A673 (cell line): ENCODE measurements around the gene ADAMTS2. TPM values are rescaled to one million over a fixed set of nuclear protein-coding genes. Genes with fewer than 3 reads are reported as not detected.

Experiments used
- BruUV-seq: library from RNA; stranded (reverse); fragments of 400-500 nt; replicated peaks from 2 replicates; lab custom pipeline; 2021; lab: Mats Ljungman, UMichigan
- CTCF ChIA-PET: fragments of 300-600 bp; sonication (Branson Sonifier 250); formaldehyde crosslinking; loops from one replicate; lab custom pipeline; 2022; ENCODE audit warnings: antibody characterized with exemption; lab: Charles Lee
- POLR2A ChIA-PET: fragments of 300-600 bp; sonication (Branson Sonifier 250); formaldehyde crosslinking; loops from one replicate; lab custom pipeline; 2022; ENCODE audit warnings: antibody characterized with exemption; ENCODE audit not compliant: low non-redundant PET; lab: Charles Lee
- DNase-seq: peaks from one replicate; pipeline ENCODE4 v3.0.0-alpha.2; 2015; ENCODE audit warnings: low spot score
- H3K27ac ChIP-seq: fragments of 200-600 bp; sonication (generic); 2 replicates; pipeline ENCODE4 v1.5.1; 2016; ENCODE audit warnings: mixed run types, low read depth, mild to moderate bottlenecking, mixed read lengths, antibody characterized with exemption, low read length; ENCODE audit not compliant: poor library complexity, severe bottlenecking
- H3K27me3 ChIP-seq: fragments of 200-600 bp; sonication (generic); replicated peaks from 2 replicates; pipeline ENCODE4 v1.6.1; 2017; ENCODE audit warnings: mixed run types, low read depth, mild to moderate bottlenecking, mixed read lengths, antibody characterized with exemption, low read length; ENCODE audit not compliant: insufficient read depth, poor library complexity
- H3K36me3 ChIP-seq: fragments of 200-600 bp; sonication (generic); 2 replicates; pipeline ENCODE4 v1.6.1; 2016; ENCODE audit warnings: mixed run types, mild to moderate bottlenecking, mixed read lengths, antibody characterized with exemption, low read length; ENCODE audit not compliant: insufficient read depth, poor library complexity, severe bottlenecking
- H3K4me1 ChIP-seq: fragments of 200-600 bp; sonication (generic); 2 replicates; pipeline ENCODE4 v1.6.1; 2017; ENCODE audit warnings: mixed run types, mild to moderate bottlenecking, mixed read lengths, antibody characterized with exemption, low read length; ENCODE audit not compliant: insufficient read depth, poor library complexity, severe bottlenecking
- H3K4me3 ChIP-seq: fragments of 200-600 bp; sonication (generic); 2 replicates; pipeline ENCODE4 v1.5.1; 2016; ENCODE audit warnings: low read depth, mixed run types, mild to moderate bottlenecking, mixed read lengths, low read length; ENCODE audit not compliant: poor library complexity, severe bottlenecking
- H3K9me3 ChIP-seq: fragments of 200-600 bp; sonication (generic); 2 replicates; pipeline ENCODE4 v1.6.1; 2016; ENCODE audit warnings: mixed run types, low read depth, mild to moderate bottlenecking, mixed read lengths, antibody characterized with exemption, low read length; ENCODE audit not compliant: poor library complexity, severe bottlenecking
- CTCF ChIP-seq: fragments of 300-800, 200-600 bp; sonication (generic); conservative IDR thresholded peaks from 2 replicates; pipeline ENCODE4 v1.5.1; 2017; ENCODE audit warnings: low read depth, mild to moderate bottlenecking, antibody characterized with exemption, low read length, moderate library complexity, mixed read lengths
- EZH2 ChIP-seq: fragments of 200-600 bp; sonication (generic); IDR thresholded peaks from 2 replicates; pipeline ENCODE4 v1.6.1; 2017; ENCODE audit warnings: borderline replicate concordance, low read depth, mild to moderate bottlenecking, mixed read lengths, antibody characterized with exemption, low read length; ENCODE audit not compliant: poor library complexity, severe bottlenecking
- intact Hi-C: fragments of 100-400 bp; cut with micrococcal nuclease; formaldehyde crosslinking; loops from one replicate; pipeline ENCODE4 v1.10.0; 2022; ENCODE audit not compliant: unreplicated experiment
- total RNA-seq: library from RNA; stranded (reverse); gene quantifications from 2 replicates; pipeline ENCODE4 v1.2.3, GENCODE V29; 2021

Gene ADAMTS2
- total RNA-seq, 1 experiment from 2014 or later = 0.39 TPM

GRCh38 chr5:179187681-179188575, 157.3 kb downstream of the ADAMTS2 start:
- no peaks in the 10 kb centered on the region for H3K4me1 ChIP-seq
- intact Hi-C loops = no loop called here
- ChIA-PET CTCF (no interaction called here), POLR2A (no interaction called here)
- H3K27me3 ChIP-seq = no peaks in the 10 kb centered on the region
- H3K27ac ChIP-seq = no peak overlapping the region
- TF ChIP-seq CTCF (no peak), EZH2 (no peak)
- no TSS peak for BruUV-seq
- no peaks in the 10 kb centered on the region for H3K9me3 ChIP-seq
- H3K36me3 ChIP-seq = no peaks in the 10 kb centered on the region
- DNase-seq = no peak
- no peak overlapping the region for H3K4me3 ChIP-seq

GRCh38 chr5:179187229-179187678, 158.0 kb downstream of the ADAMTS2 start:
- no TSS peak for BruUV-seq
- POLR2A ChIA-PET = no interaction called here
- no peak for TF ChIP-seq CTCF
- Histone ChIP-seq H3K4me1 (no peaks in the 10 kb centered on the region), H3K4me3 (no peak overlapping the region), H3K9me3 (no peaks in the 10 kb centered on the region), H3K27me3 (no peaks in the 10 kb centered on the region), H3K27ac (no peak overlapping the region), H3K36me3 (no peaks in the 10 kb centered on the region)
- intact Hi-C loops = no loop called here
- no peak for DNase-seq
- CTCF ChIA-PET = no interaction called here

- Histone ChIP-seq H3K9me3 (no peaks in the 10 kb centered on the region), H3K4me1 (no peaks in the 10 kb centered on the region)
- POLR2A ChIA-PET = no interaction called here
Observed at GRCh38 chr5:179186801-179187200, 158.5 kb downstream of the ADAMTS2 start.

More at GRCh38 chr5:179186801-179187200, 158.5 kb downstream of the ADAMTS2 start:
- no peaks in the 10 kb centered on the region for H3K36me3 ChIP-seq
- BruUV-seq = no TSS peak
- H3K27me3 ChIP-seq = no peaks in the 10 kb centered on the region
- H3K4me3 ChIP-seq = no peak overlapping the region
- TF ChIP-seq CTCF (no peak), EZH2 (no peak)
- CTCF ChIA-PET = no interaction called here
- intact Hi-C loops = no loop called here
- H3K27ac ChIP-seq = no peak overlapping the region
- DNase-seq = no peak
